Small intestine (tissue), 7 donors: ENCODE measurements around the gene MBD3L2. TPM values are rescaled to one million over a fixed set of nuclear protein-coding genes. Genes with fewer than 3 reads are reported as not detected.

Source experiments
- DNase-seq, 2 donors: peaks; one replicate each; pipeline versions ENCODE4 v3.0.0 to v3.0.0-alpha.2; 2013
- FAIRE-seq: peaks from 2 replicates; lab custom pipeline; 2012; peaks lifted over from hg19 to GRCh38; lab: Jason Lieb, UNC
- H3K27ac ChIP-seq, 3 donors: one replicate each; pipeline ENCODE4 v1.5.1; 2013; ENCODE audit warnings: low read length in 2 of 3, mild to moderate bottlenecking in 2 of 3, control low read depth in 1 of 3, inconsistent platforms in 1 of 3, low read depth in 1 of 3, moderate library complexity in 1 of 3
- H3K27me3 ChIP-seq, 3 donors: one replicate each; pipeline ENCODE4 v1.6.1; 2013; ENCODE audit warnings: low read length in 3 of 3, inconsistent platforms in 1 of 3; ENCODE audit not compliant: control insufficient read depth in 3 of 3, insufficient read depth in 3 of 3
- H3K36me3 ChIP-seq, 3 donors: one replicate each; pipeline ENCODE4 v1.6.1; 2013; ENCODE audit warnings: low read length in 3 of 3, inconsistent platforms in 1 of 3, low read depth in 1 of 3, mild to moderate bottlenecking in 1 of 3, moderate library complexity in 1 of 3; ENCODE audit not compliant: control insufficient read depth in 3 of 3, insufficient read depth in 2 of 3
- H3K4me1 ChIP-seq, 3 donors: one replicate each; pipeline ENCODE4 v1.6.1; 2013; ENCODE audit warnings: low read length in 2 of 3, inconsistent platforms in 1 of 3, low read depth in 1 of 3, mild to moderate bottlenecking in 1 of 3, moderate library complexity in 1 of 3; ENCODE audit not compliant: control insufficient read depth in 3 of 3, insufficient read depth in 2 of 3
- H3K4me3 ChIP-seq, 3 donors: one replicate each; pipeline ENCODE4 v1.5.1; 2013; ENCODE audit warnings: low read length in 3 of 3, control low read depth in 1 of 3, inconsistent platforms in 1 of 3, low read depth in 1 of 3, mild to moderate bottlenecking in 1 of 3, moderate library complexity in 1 of 3
- H3K9me3 ChIP-seq, 2 donors: one replicate each; pipeline ENCODE4 v1.6.1; 2013; ENCODE audit warnings: low read depth in 1 of 2, low read length in 1 of 2; ENCODE audit not compliant: control insufficient read depth in 2 of 2, insufficient read depth in 1 of 2
- WGBS, 3 donors: extraction: QIAGEN DNeasy Blood & Tissue Kit; methylation state at CpG; one replicate each; pipeline ENCODE4 v1.1.7; 2013; 5-methylcytosine and 5-hydroxymethylcytosine counted together
- polyA plus RNA-seq, 4 donors: library from polyadenylated mRNA; stranded (reverse) in 3 of 4; unstranded in 1 of 4; fragments of 200-250 nt in 3 of 4; fragments of 120-200 nt in 1 of 4; gene quantifications; one replicate each; pipeline versions ENCODE4 v1.2.1 to v1.2.3, GENCODE V29; 2013
- donor health status: healthy with polysubstance abuse.
- donor health status: control.
- donor health status: control.
- donor health status: Bipolar disorder and iron deficiency.
- donor health status: healthy.

Gene MBD3L2
- polyA plus RNA-seq, 4 donors = not detected

DNA sequence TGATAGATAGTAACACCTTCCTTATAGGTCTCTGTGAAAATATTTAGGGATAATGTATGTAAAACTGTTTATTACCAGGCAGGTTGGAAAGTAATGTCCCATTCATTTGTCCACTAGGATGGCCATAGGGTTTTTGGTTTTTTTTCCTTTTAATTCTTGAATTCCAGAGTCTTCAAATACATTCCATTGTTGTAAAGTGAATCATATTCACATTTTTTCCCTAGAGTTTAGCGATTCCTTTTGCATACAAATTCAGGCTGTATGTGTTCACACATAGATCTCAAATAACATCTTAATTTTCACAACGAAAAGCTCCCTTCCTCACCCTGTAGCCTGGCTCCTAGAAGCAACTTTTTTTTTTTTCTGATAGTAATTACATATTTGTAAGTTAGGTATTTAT, 18.6 kb downstream of the MBD3L2 start:
- Histone ChIP-seq H3K36me3 (peaks cover 5 to 14% (median 5%) of the 10 kb centered on the region in 3 donors), H3K27ac (no peak overlapping the region), H3K4me3 (no peak overlapping the region), H3K4me1 (peaks cover 2 to 6% (median 4%) of the 10 kb centered on the region in 3 donors), H3K27me3 (no peaks in the 10 kb centered on the region), H3K9me3 (peaks cover 0 to 6% of the 10 kb centered on the region in 2 donors)
- FAIRE-seq (no peak), DNase-seq (no peak)
- 87 to 88% (median 88%) methylated on average over 2 of the region's 2 CpGs for WGBS, 3 donors

DNA sequence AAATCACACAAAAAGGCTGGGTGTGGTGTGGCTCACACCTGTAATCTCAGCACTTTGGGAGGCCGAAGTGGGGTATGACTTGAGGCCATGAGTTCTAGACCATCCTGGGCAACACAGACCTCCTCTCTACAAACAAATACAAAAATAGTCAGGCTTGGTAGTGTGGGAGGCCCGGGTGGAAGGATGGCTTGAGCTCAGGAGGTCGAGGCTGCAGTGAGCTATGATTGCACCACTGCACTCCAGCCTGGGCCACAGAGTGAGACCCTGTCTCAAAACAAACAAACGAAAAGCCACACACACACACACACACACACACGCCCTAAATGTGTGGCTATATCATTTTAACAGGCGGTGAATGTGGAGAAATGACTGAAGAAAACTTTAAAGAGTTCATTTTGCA, 19.5 kb downstream of the MBD3L2 start:
- Histone ChIP-seq H3K36me3 (peaks cover 5 to 22% (median 10%) of the 10 kb centered on the region in 3 donors), H3K4me1 (peaks cover 2 to 6% (median 4%) of the 10 kb centered on the region in 3 donors), H3K4me3 (no peak overlapping the region), H3K9me3 (peaks cover 0 to 8% of the 10 kb centered on the region in 2 donors), H3K27ac (peak overlapping the region in 1 of 3 donors; percentile 37), H3K27me3 (no peaks in the 10 kb centered on the region)
- DNase-seq (no peak), FAIRE-seq (no peak)
- WGBS, 3 donors = 59 to 73% (median 65%) methylated on average over 6 of the region's 6 CpGs

DNA sequence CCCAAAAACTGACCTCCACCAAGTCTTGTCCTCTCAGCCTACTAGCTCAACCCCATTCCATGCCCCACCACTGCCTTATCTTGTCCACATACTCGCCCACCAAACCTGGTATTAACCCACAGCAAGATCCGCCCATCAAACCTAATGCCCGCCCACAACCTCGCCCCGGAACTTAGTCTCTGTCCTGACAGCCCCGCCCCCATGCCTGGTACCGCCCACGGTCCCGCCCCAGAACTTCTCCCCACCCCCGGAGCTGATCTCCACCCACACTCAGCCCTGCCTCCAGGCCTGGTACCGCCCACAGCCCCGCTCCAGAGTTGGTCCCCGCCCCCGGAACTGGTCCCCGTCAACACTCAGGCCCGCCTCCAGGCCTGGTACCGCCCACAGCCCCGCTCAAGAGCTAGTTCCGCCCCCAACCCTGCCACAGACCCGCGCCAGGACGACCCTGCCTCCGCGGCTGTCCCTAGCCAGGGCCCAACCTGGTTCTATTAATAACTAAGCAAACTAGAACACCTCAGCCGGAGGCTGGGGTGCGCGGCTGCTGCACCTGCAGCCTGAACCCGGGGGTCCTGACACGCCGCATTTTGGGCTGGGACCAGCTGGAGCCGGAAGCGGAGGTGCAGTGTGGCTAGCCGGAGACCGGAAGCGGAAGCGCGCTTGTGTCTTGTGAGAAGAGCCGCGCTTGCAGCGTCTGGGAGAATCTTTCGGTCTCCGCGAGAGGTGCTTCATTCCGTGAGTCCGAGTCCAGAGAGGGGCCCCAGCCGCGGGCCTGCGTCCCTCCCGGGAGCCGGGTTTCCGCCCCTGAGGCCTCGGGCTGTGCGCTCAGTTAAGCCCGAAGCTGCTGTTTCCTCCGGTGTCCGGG, 20.2 kb downstream of the MBD3L2 start, which contains the start of gene ZNF557:
Gene ZNF557 (plus strand): TSS at position 662 of the 862 bp plus-strand sequence. CDS start 5,372 bp downstream, outside the sequence.
- H3K4me3 ChIP-seq = peak within 1 kb of the TSS; percentile 82 to 97 (median 84)
- FAIRE-seq (no peak), DNase-seq (peak; percentile 98 to 99)
- peaks cover 2 to 6% (median 4%) of the 10 kb centered on the region in 3 donors for H3K4me1 ChIP-seq
- peak within 1 kb of the TSS; percentile 28 to 92 (median 90) for H3K27ac ChIP-seq
- H3K36me3 ChIP-seq = peaks cover 5 to 29% (median 11%) of the 10 kb centered on the region in 3 donors
- 1% methylated on average over 53 to 56 of the region's 56 CpGs for WGBS, 3 donors
- peaks cover 0 to 12% of the 10 kb centered on the region in 2 donors for H3K9me3 ChIP-seq
- no peaks in the 10 kb centered on the region for H3K27me3 ChIP-seq

DNA sequence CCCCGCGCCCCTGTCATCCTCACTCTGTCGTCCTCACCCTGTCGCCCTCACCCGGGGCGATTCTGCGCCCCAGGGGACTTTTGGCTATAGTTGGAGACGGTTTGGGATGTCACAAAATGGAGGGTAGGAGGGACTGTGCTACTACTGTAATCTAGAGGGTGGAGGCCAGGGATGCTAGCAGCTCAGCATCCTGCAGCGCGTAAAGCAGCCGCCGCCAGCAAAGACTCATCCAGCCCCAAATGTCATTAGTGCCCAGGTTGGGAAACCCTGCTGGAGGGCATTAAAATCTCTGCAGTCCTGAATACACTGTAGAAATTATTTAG, 20.7 kb downstream of the MBD3L2 start:
- H3K4me3 ChIP-seq = peak overlapping the region; percentile 82 to 97 (median 84)

DNA sequence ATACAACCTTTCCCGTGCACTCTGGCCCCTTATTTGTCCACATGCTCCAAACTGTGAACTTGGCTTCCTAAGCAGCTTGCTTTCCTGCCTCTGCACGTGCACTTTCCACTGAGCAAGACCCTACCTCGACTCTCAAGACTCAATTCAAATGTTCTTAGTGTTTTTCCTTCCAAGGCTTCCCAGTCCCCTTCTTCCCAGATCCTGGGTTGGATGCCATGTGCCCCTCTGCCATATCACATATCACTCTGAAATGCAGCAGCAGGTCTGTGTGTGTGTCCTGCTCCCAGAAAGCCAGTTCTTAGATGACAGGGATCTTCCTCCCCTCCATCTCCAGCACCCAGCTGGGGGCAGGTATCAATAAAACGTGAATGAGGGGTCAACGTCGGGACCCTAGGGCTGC, 23.4 kb downstream of the MBD3L2 start:
- no peak for FAIRE-seq
- no peaks in the 10 kb centered on the region for H3K27me3 ChIP-seq
- WGBS, 3 donors = 96 to 98% (median 97%) methylated on average over 6 of the region's 6 CpGs

More for the DNA sequence above, 20.7 kb downstream of the MBD3L2 start:
- H3K4me1 ChIP-seq = peaks cover 2 to 6% (median 4%) of the 10 kb centered on the region in 3 donors
- peak overlapping the region; percentile 28 to 92 (median 90) for H3K27ac ChIP-seq
- peaks cover 0 to 14% of the 10 kb centered on the region in 2 donors for H3K9me3 ChIP-seq
- DNase-seq (no peak), FAIRE-seq (no peak)
- peaks cover 7 to 35% (median 11%) of the 10 kb centered on the region in 3 donors for H3K36me3 ChIP-seq
- no peaks in the 10 kb centered on the region for H3K27me3 ChIP-seq
- WGBS, 3 donors = 0 to 1% (median 1%) methylated on average over 12 of the region's 12 CpGs

DNA sequence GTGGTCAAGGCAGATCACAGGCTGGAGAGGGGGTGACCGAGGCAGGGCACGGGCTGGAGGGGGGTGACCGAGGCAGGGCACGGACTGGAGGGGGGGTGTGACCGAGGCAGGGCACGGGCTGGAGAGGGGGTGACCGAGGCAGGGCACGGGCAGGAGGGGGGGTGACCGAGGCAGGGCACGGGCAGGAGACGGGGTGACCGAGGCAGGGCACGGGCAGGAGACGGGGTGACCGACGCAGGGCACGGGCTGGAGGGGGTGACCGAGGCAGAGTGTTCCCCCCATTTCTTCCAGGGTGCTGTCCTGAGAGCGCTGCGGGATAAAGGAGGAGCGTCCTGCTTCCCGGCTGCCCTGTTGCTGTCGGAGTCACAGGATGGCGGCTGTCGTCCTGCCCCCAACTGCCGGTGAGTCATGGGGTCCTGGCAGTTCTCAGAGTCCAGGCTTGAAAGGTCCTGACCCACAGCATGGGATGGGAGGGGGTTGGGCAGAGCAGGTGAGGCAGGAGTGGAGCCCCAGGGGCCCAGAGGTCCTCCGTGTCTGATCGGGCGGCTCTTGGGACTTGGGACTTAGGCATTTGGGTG, 25.7 kb downstream of the MBD3L2 start:
- Histone ChIP-seq H3K27me3 (no peaks in the 10 kb centered on the region), H3K27ac (no peak overlapping the region), H3K36me3 (peaks cover 43 to 64% (median 46%) of the 10 kb centered on the region in 3 donors), H3K9me3 (peaks cover 5 to 39% of the 10 kb centered on the region in 2 donors), H3K4me3 (no peak overlapping the region), H3K4me1 (peaks cover 2 to 6% (median 4%) of the 10 kb centered on the region in 3 donors)
- no peak for FAIRE-seq
- 98 to 99% (median 98%) methylated on average over 24 to 29 of the region's 29 CpGs for WGBS, 3 donors
- no peak for DNase-seq

More for the DNA sequence above, 23.4 kb downstream of the MBD3L2 start:
- peaks cover 2 to 6% (median 4%) of the 10 kb centered on the region in 3 donors for H3K4me1 ChIP-seq
- no peak overlapping the region for H3K4me3 ChIP-seq
- peaks cover 4 to 29% of the 10 kb centered on the region in 2 donors for H3K9me3 ChIP-seq
- no peak for DNase-seq
- no peak overlapping the region for H3K27ac ChIP-seq
- H3K36me3 ChIP-seq = peaks cover 31 to 58% (median 33%) of the 10 kb centered on the region in 3 donors

DNA sequence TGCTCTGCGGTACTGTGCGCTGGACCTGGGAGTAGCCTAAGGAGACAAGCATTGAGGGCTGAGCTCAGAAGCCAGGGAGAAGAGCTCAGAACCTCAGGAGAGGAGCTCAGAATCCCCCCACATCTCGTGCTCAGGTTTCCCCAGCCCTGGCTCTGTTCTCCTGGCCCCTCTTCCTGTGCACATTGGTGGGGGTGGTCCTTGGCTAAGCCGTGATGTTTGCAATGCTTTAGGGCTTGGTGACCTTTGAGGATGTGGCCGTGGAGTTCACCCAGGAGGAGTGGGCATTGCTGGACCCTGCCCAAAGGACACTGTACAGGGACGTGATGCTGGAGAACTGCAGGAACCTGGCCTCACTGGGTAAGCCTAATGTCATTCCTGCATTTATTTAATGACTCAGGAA, 27.0 kb downstream of the MBD3L2 start:
- DNase-seq (no peak), FAIRE-seq (no peak)
- WGBS, 3 donors = 96 to 99% (median 97%) methylated on average over 6 of the region's 6 CpGs
- no peak overlapping the region for H3K27ac ChIP-seq
- no peaks in the 10 kb centered on the region for H3K27me3 ChIP-seq
- H3K4me3 ChIP-seq = no peak overlapping the region
- no peaks in the 10 kb centered on the region for H3K4me1 ChIP-seq
- peaks cover 56 to 69% (median 58%) of the 10 kb centered on the region in 3 donors for H3K36me3 ChIP-seq
- H3K9me3 ChIP-seq = peaks cover 11 to 52% of the 10 kb centered on the region in 2 donors

DNA sequence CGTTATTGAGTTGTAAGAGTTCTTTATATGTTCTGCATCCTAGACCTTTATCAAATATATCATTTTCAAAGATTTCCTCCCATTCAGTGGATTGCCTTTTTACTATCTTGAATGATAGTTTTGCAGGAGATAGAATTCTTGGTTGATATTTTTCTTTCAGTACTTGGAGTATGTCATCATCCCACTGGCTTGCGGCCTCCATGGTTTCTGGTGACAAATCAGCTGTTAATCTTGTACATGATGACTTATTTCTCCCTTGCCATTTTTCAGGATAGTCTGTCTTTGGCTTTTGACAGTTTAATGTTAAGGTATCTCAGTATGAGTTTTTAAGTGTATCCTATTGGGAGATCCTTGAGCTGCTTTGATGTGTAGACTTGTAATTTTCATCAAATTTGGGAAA, 28.9 kb downstream of the MBD3L2 start:
- Histone ChIP-seq H3K36me3 (peaks cover 61 to 70% (median 66%) of the 10 kb centered on the region in 3 donors), H3K4me3 (no peak overlapping the region), H3K9me3 (peaks cover 15 to 67% of the 10 kb centered on the region in 2 donors), H3K4me1 (no peaks in the 10 kb centered on the region), H3K27me3 (no peaks in the 10 kb centered on the region), H3K27ac (no peak overlapping the region)
- 94 to 100% (median 99%) methylated on average over 2 of the region's 2 CpGs for WGBS, 3 donors
- FAIRE-seq (no peak), DNase-seq (no peak)
